Panc1 (cell line): ENCODE measurements around the gene PTGFRN. TPM values are rescaled to one million over a fixed set of nuclear protein-coding genes. Genes with fewer than 3 reads are reported as not detected.

Experiments
- ATAC-seq: fragments of 200-7000 bp; cut with Tn5 transposase; 2 replicates; pipeline ENCODE4 v1.9.1; 2020; ENCODE audit warnings: mild to moderate bottlenecking, moderate library complexity
- BruUV-seq: library from RNA; stranded (reverse); fragments of 400-500 nt; replicated peaks from 2 replicates; lab custom pipeline; 2021; lab: Mats Ljungman, UMichigan
- CTCF ChIA-PET: fragments of 300-600 bp; sonication (Branson Sonifier 250); formaldehyde crosslinking; loops from one replicate; lab custom pipeline; 2022; ENCODE audit warnings: antibody characterized with exemption; lab: Charles Lee
- POLR2A ChIA-PET: fragments of 300-600 bp; sonication (Branson Sonifier 250); formaldehyde crosslinking; loops from one replicate; lab custom pipeline; 2022; ENCODE audit warnings: antibody characterized with exemption; lab: Charles Lee
- DNase-seq: peaks from one replicate; pipeline ENCODE4 v3.0.0-alpha.2; 2010; ENCODE audit warnings: low read depth, low spot score
- H3K27ac ChIP-seq: 2 replicates; pipeline ENCODE4 v1.5.1; 2011; ENCODE audit warnings: mild to moderate bottlenecking, low read length, inconsistent platforms
- H3K27me3 ChIP-seq: fragments of 200-500 bp; sonication (Bioruptor generic); 2 replicates; pipeline ENCODE4 v1.6.0; 2014; ENCODE audit warnings: low read length, inconsistent platforms; ENCODE audit not compliant: control insufficient read depth, insufficient read depth
- H3K36me3 ChIP-seq: fragments of 200-500 bp; sonication (Bioruptor generic); 2 replicates; pipeline ENCODE4 v1.5.1; 2014; ENCODE audit warnings: inconsistent platforms, mild to moderate bottlenecking, low read length, moderate library complexity; ENCODE audit not compliant: control insufficient read depth, insufficient read depth
- H3K4me1 ChIP-seq: 2 replicates; pipeline ENCODE4 v1.5.1; 2011; ENCODE audit warnings: inconsistent platforms, mild to moderate bottlenecking, low read length, moderate library complexity; ENCODE audit not compliant: control insufficient read depth, insufficient read depth
- H3K4me3 ChIP-seq, 2 experiments: 2 replicates each; pipeline ENCODE4 v1.5.1; 2011 to 2012; ENCODE audit warnings: low read depth in 2 of 2, low read length in 2 of 2, mild to moderate bottlenecking in 2 of 2, inconsistent platforms in 1 of 2, moderate library complexity in 1 of 2
- H3K9me3 ChIP-seq: fragments of 200-500 bp; sonication (Bioruptor generic); 2 replicates; pipeline ENCODE4 v1.5.1; 2014; ENCODE audit warnings: low read depth, mild to moderate bottlenecking, inconsistent platforms, low read length, moderate library complexity; ENCODE audit not compliant: control insufficient read depth, insufficient read depth
- CTCF ChIP-seq: fragments of 450-650 bp; IDR thresholded peaks from 2 replicates; pipeline ENCODE4 v1.5.1; 2017; ENCODE audit warnings: mild to moderate bottlenecking
- POLR2AphosphoS5 ChIP-seq: IDR thresholded peaks from 2 replicates; pipeline ENCODE4 v1.6.1; 2012; ENCODE audit warnings: mild to moderate bottlenecking, low read depth, low read length, moderate library complexity
- REST ChIP-seq, 2 experiments: IDR thresholded peaks; 2 replicates each; pipeline ENCODE4 v1.6.1; 2011 to 2012; ENCODE audit warnings: low read depth in 2 of 2, control low read depth in 1 of 2, low read length in 1 of 2, mild to moderate bottlenecking in 1 of 2, moderate library complexity in 1 of 2; ENCODE audit not compliant: insufficient read depth in 1 of 2
- SIN3A ChIP-seq: IDR thresholded peaks from 2 replicates; pipeline ENCODE4 v1.6.1; 2012; ENCODE audit warnings: low read depth, mild to moderate bottlenecking, low read length, moderate library complexity, borderline replicate concordance; ENCODE audit not compliant: insufficient read depth
- TCF7L2 ChIP-seq: IDR thresholded peaks from 2 replicates; pipeline ENCODE4 v1.6.1; 2011; ENCODE audit warnings: mild to moderate bottlenecking, low read depth, low read length, inconsistent platforms
- in situ Hi-C: cut with HindIII; loops from 2 replicates; pipeline ENCODE4 v1.10.0; 2016; ENCODE audit warnings: low sequenced_read_pairs, low pct_unique_long_range_greater_than_20kb
- intact Hi-C: fragments of 100-400 bp; cut with micrococcal nuclease; formaldehyde crosslinking; loops from one replicate; pipeline ENCODE4 v1.10.0; 2022; ENCODE audit not compliant: unreplicated experiment
- total RNA-seq: library from RNA; stranded (reverse); gene quantifications from one replicate; pipeline ENCODE4 v1.2.1, GENCODE V29; 2021; ENCODE audit not compliant: unreplicated experiment

Gene PTGFRN
- total RNA-seq, 1 experiment from 2014 or later, result 5.2 TPM

- CTCF ChIA-PET, result interaction anchor here (0.5 to 0.6 kb wide), 2 partner anchors 197 to 231 kb away, joined by 3 read pairs; no protein-coding TSS in a partner anchor
Observed at GRCh38 chr1:116956378-116956777, 46.7 kb downstream of the PTGFRN start.

GRCh38 chr1:116957646-116958045, 47.9 kb downstream of the PTGFRN start:
- CTCF ChIA-PET, result no interaction called here
- POLR2A ChIA-PET, result no interaction called here
- DNase-seq (no peak), ATAC-seq (no peak)
- Histone ChIP-seq H3K9me3 (no peaks in the 10 kb centered on the region), H3K4me3 (no peak overlapping the region), H3K27me3 (no peaks in the 10 kb centered on the region), H3K36me3 (no peaks in the 10 kb centered on the region), H3K4me1 (no peaks in the 10 kb centered on the region), H3K27ac (no peak overlapping the region)
- intact Hi-C loops (no loop called here), in situ Hi-C loops (no loop called here)
- TF ChIP-seq POLR2AphosphoS5 (no peak), REST (IDR thresholded peaks at IDR 0.05; ENCODE audit: insufficient read depth in 1 of 2, low read depth in 2 of 2, low read length in 1 of 2) (no peak), TCF7L2 (no peak), CTCF (no peak), SIN3A (no peak)
- BruUV-seq, result no TSS peak

More at GRCh38 chr1:116956378-116956777, 46.7 kb downstream of the PTGFRN start:
- POLR2A ChIA-PET, result no interaction called here
- ATAC-seq (no peak), DNase-seq (no peak)
- H3K9me3 ChIP-seq, result no peaks in the 10 kb centered on the region
- in situ Hi-C loops, result no loop called here
- no TSS peak for BruUV-seq
- no peaks in the 10 kb centered on the region for H3K36me3 ChIP-seq
- intact Hi-C loops, result no loop called here
- H3K27me3 ChIP-seq, result no peaks in the 10 kb centered on the region
- H3K4me1 ChIP-seq, result no peaks in the 10 kb centered on the region
- TF ChIP-seq CTCF (no peak), POLR2AphosphoS5 (no peak), TCF7L2 (no peak), REST (IDR thresholded peaks at IDR 0.05; ENCODE audit: insufficient read depth in 1 of 2, low read depth in 2 of 2, low read length in 1 of 2) (no peak), SIN3A (no peak)
- no peak overlapping the region for H3K4me3 ChIP-seq
- no peak overlapping the region for H3K27ac ChIP-seq
